Measurements from ENCODE around the gene DALRD3. TPM values are rescaled to one million over a fixed set of nuclear protein-coding genes. Genes with fewer than 3 reads are reported as not detected.
"Not testable (repeated sequence)": the region's sequence is repeated elsewhere in the genome, so short reads cannot be mapped to it uniquely, and the experiment has no call there.

Gene DALRD3
- total RNA-seq, 2 donors from 2014 or later, result 9.5 to 11.8 TPM

- H3K36me3 ChIP-seq, result peaks cover 35% of the 10 kb centered on the region
- no peaks in the 10 kb centered on the region for H3K9me3 ChIP-seq
- DNase-seq (ENCODE audit: low spot score), result no peak
- H3K4me3 ChIP-seq, result no peak overlapping the region
- H3K27me3 ChIP-seq, result no peaks in the 10 kb centered on the region
- TF ChIP-seq CTCF (IDR thresholded peaks at IDR 0.05), result no peak
- peak overlapping the region; percentile 42 to 55 for H3K27ac ChIP-seq
- H3K4me1 ChIP-seq, result peaks cover 0 to 30% of the 10 kb centered on the region in 2 donors
Observed at GRCh38 chr3:49012441-49013017, 5.9 kb downstream of the DALRD3 start.

GRCh38 chr3:49009396-49009795 lies 9.0 kb downstream of the DALRD3 start:
- peaks cover 0 to 34% of the 10 kb centered on the region in 2 donors for H3K4me1 ChIP-seq

GRCh38 chr3:49008627-49009026 lies 9.8 kb downstream of the DALRD3 start:
- peaks cover 0 to 34% of the 10 kb centered on the region in 2 donors for H3K4me1 ChIP-seq
- peak overlapping the region in 1 of 2 donors; percentile 98 for H3K27ac ChIP-seq
- not testable (repeated sequence) for H3K4me3 ChIP-seq; DNase-seq (ENCODE audit: low spot score); H3K27me3 ChIP-seq; H3K9me3 ChIP-seq
- peaks cover 11% of the 10 kb centered on the region for H3K36me3 ChIP-seq

More at GRCh38 chr3:49009396-49009795, 9.0 kb downstream of the DALRD3 start:
- Histone ChIP-seq H3K4me3 (no peak overlapping the region), H3K27me3 (no peaks in the 10 kb centered on the region), H3K27ac (no peak overlapping the region), H3K36me3 (peaks cover 13% of the 10 kb centered on the region), H3K9me3 (no peaks in the 10 kb centered on the region)
- no peak for DNase-seq (ENCODE audit: low spot score)
- TF ChIP-seq CTCF (IDR thresholded peaks at IDR 0.05), result no peak

GRCh38 chr3:49007771-49008528 lies 10.4 kb downstream of the DALRD3 start:
- H3K27ac ChIP-seq, result peak overlapping the region; percentile 97 to 98
- peak overlapping the region; percentile 75 to 82 for H3K4me3 ChIP-seq
- DNase-seq (ENCODE audit: low spot score), result peak; percentile 85
- H3K4me1 ChIP-seq, result peaks cover 0 to 30% of the 10 kb centered on the region in 2 donors
- no peak for TF ChIP-seq CTCF (IDR thresholded peaks at IDR 0.05)
- H3K27me3 ChIP-seq, result no peaks in the 10 kb centered on the region
- peaks cover 11% of the 10 kb centered on the region for H3K36me3 ChIP-seq
- H3K9me3 ChIP-seq, result no peaks in the 10 kb centered on the region

GRCh38 chr3:49007068-49007770 lies 11.2 kb downstream of the DALRD3 start, which contains the start of gene WDR6:
TSS of gene WDR6 (plus strand) at chr3:49007391. CDS start at chr3:49007432, 41 bp downstream.
- peak; percentile 34 to 68 for TF ChIP-seq CTCF (IDR thresholded peaks at IDR 0.05)
- Histone ChIP-seq H3K9me3 (no peaks in the 10 kb centered on the region), H3K27me3 (no peaks in the 10 kb centered on the region), H3K4me1 (peaks cover 0 to 23% of the 10 kb centered on the region in 2 donors), H3K4me3 (peak within 1 kb of the TSS; percentile 75 to 82), H3K27ac (peak within 1 kb of the TSS; percentile 97 to 98), H3K36me3 (peaks cover 7% of the 10 kb centered on the region)
- peak; percentile 98 for DNase-seq (ENCODE audit: low spot score)
